Tibial nerve (tissue), 4 donors: Measurements from ENCODE around the gene MOB3A. TPM values are rescaled to one million over a fixed set of nuclear protein-coding genes. Genes with fewer than 3 reads are reported as not detected.

Experiments
- DNase-seq, 2 donors: peaks; one replicate each; pipeline ENCODE4 v3.0.0-alpha.2; 2019; ENCODE audit warnings: low spot score in 2 of 2
- H3K27ac ChIP-seq, 4 donors: fragments of 200-600 bp; sonication (generic) in 3 of 4; one replicate each; pipeline ENCODE4 v1.5.1; 2017 to 2019; ENCODE audit warnings: mild to moderate bottlenecking in 1 of 4
- H3K27me3 ChIP-seq, 2 donors: fragments of 200-600 bp; sonication (generic) in 1 of 2; one replicate each; pipeline versions ENCODE4 v1.5.1 to v1.6.0; 2017 to 2019
- H3K36me3 ChIP-seq, 3 donors: fragments of 200-600 bp; sonication (generic); one replicate each; pipeline ENCODE4 v1.5.1; 2018 to 2019
- H3K4me1 ChIP-seq, 4 donors: fragments of 200-600 bp; sonication (generic) in 3 of 4; one replicate each; pipeline ENCODE4 v1.5.1; 2017 to 2019
- H3K4me3 ChIP-seq, 4 donors: fragments of 200-600 bp; sonication (generic) in 3 of 4; one replicate each; pipeline ENCODE4 v1.5.1; 2017 to 2019; ENCODE audit warnings: mild to moderate bottlenecking in 1 of 4, moderate library complexity in 1 of 4
- H3K9me3 ChIP-seq, 4 donors: fragments of 200-600 bp; sonication (generic) in 3 of 4; one replicate each; pipeline ENCODE4 v1.5.1; 2017 to 2019
- CTCF ChIP-seq, 5 experiments: fragments of 200-600 bp in 3 of 5; fragments of 450-650 bp in 2 of 5; sonication (generic) in 3 of 5; IDR thresholded peaks; one replicate each; pipeline ENCODE4 v1.5.1; 2016 to 2019; ENCODE audit warnings: antibody characterized with exemption in 5 of 5, mild to moderate bottlenecking in 3 of 5, moderate library complexity in 2 of 5
- EP300 ChIP-seq, 2 donors: sonication (generic); formaldehyde crosslinking; IDR thresholded peaks; one replicate each; pipeline ENCODE4 v1.6.1; 2017; ENCODE audit warnings: antibody characterized with exemption in 2 of 2, mild to moderate bottlenecking in 1 of 2
- POLR2A ChIP-seq, 2 donors: fragments of 450-650 bp; IDR thresholded peaks; one replicate each; pipeline ENCODE4 v1.6.1; 2017; ENCODE audit warnings: antibody characterized with exemption in 2 of 2, mild to moderate bottlenecking in 2 of 2, moderate library complexity in 2 of 2
- WGBS, 2 donors: methylation state at CpG; one replicate each; pipeline ENCODE4 v1.1.5; 2018; 5-methylcytosine and 5-hydroxymethylcytosine counted together
- total RNA-seq, 4 donors: library from RNA; depleted of rRNA; stranded (reverse); fragments of >200 nt; gene quantifications; one replicate each; pipeline ENCODE4 v1.1.0, GENCODE V29; 2016

MOB3A gene
- total RNA-seq, 4 donors from 2014 or later = 31.7 to 70.8 (median 35.2) TPM

GRCh38 chr19:2083174-2083854 is 12.8 kb downstream of the MOB3A start:
- H3K4me1 ChIP-seq = peaks cover 0 to 76% (median 27%) of the 10 kb centered on the region in 4 donors
- H3K9me3 ChIP-seq = no peaks in the 10 kb centered on the region
- peak overlapping the region in 2 of 4 donors; percentile 15 to 51 for H3K4me3 ChIP-seq
- peaks cover 0 to 79% (median 1%) of the 10 kb centered on the region in 3 donors for H3K36me3 ChIP-seq
- 70 to 76% methylated on average over 18 to 19 of the region's 20 CpGs for WGBS, 2 donors
- peak overlapping the region; percentile 46 to 77 (median 60) for H3K27ac ChIP-seq
- H3K27me3 ChIP-seq = no peaks in the 10 kb centered on the region
- no peak for TF ChIP-seq POLR2A (IDR thresholded peaks at IDR 0.05)
- no peak for TF ChIP-seq CTCF (IDR thresholded peaks at IDR 0.05)
- TF ChIP-seq EP300 (IDR thresholded peaks at IDR 0.05) = no peak
- no peak for DNase-seq

GRCh38 chr19:2081873-2082810 is 14.0 kb downstream of the MOB3A start:
- no peak for DNase-seq
- peaks cover 0 to 65% (median 23%) of the 10 kb centered on the region in 4 donors for H3K4me1 ChIP-seq
- peak overlapping the region in 1 of 4 donors; percentile 51 for H3K4me3 ChIP-seq
- no peaks in the 10 kb centered on the region for H3K9me3 ChIP-seq
- peak overlapping the region in 3 of 4 donors; percentile 34 to 77 (median 60) for H3K27ac ChIP-seq
- no peaks in the 10 kb centered on the region for H3K27me3 ChIP-seq
- WGBS, 2 donors = 78 to 80% methylated on average over 21 to 29 of the region's 30 CpGs
- H3K36me3 ChIP-seq = peaks cover 2 to 81% (median 13%) of the 10 kb centered on the region in 3 donors
- no peak for TF ChIP-seq EP300 (IDR thresholded peaks at IDR 0.05)
- TF ChIP-seq CTCF (IDR thresholded peaks at IDR 0.05) = no peak
- no peak for TF ChIP-seq POLR2A (IDR thresholded peaks at IDR 0.05)

GRCh38 chr19:2080336-2080988 is 15.7 kb downstream of the MOB3A start:
- 75 to 76% methylated on average over 23 of the region's 23 CpGs for WGBS, 2 donors
- no peak for DNase-seq
- peaks cover 2 to 93% (median 27%) of the 10 kb centered on the region in 3 donors for H3K36me3 ChIP-seq
- peaks cover 0 to 48% (median 17%) of the 10 kb centered on the region in 4 donors for H3K4me1 ChIP-seq
- no peak overlapping the region for H3K4me3 ChIP-seq
- TF ChIP-seq CTCF (IDR thresholded peaks at IDR 0.05) (no peak), POLR2A (IDR thresholded peaks at IDR 0.05) (no peak)
- H3K27ac ChIP-seq = peak overlapping the region in 3 of 4 donors; percentile 48 to 71 (median 50)
- no peaks in the 10 kb centered on the region for H3K9me3 ChIP-seq
- H3K27me3 ChIP-seq = no peaks in the 10 kb centered on the region

- WGBS, 2 donors = 84 to 86% methylated on average over 3 to 20 of the region's 23 CpGs
- H3K27me3 ChIP-seq = no peaks in the 10 kb centered on the region
- no peaks in the 10 kb centered on the region for H3K9me3 ChIP-seq
- H3K4me1 ChIP-seq = peaks cover 0 to 44% (median 16%) of the 10 kb centered on the region in 4 donors
- no peak for TF ChIP-seq POLR2A (IDR thresholded peaks at IDR 0.05)
- TF ChIP-seq CTCF (IDR thresholded peaks at IDR 0.05) = no peak
- TF ChIP-seq EP300 (IDR thresholded peaks at IDR 0.05) = peak in 1 of 2 donors; percentile 22
- H3K4me3 ChIP-seq = no peak overlapping the region
- peak overlapping the region; percentile 22 to 71 (median 49) for H3K27ac ChIP-seq
- DNase-seq = no peak
- H3K36me3 ChIP-seq = peaks cover 2 to 98% (median 33%) of the 10 kb centered on the region in 3 donors
These were observed 16.2 kb downstream of the MOB3A start for GRCh38 chr19:2079865-2080301.
